Measurements from ENCODE around the gene ATG16L1. TPM values are rescaled to one million over a fixed set of nuclear protein-coding genes. Genes with fewer than 3 reads are reported as not detected.

Gene ATG16L1
- total and polyA plus RNA-seq, 9 of the 15 experiments (the other 6 are each of a cell fraction or from before 2014, with no cell fraction given), result 6.4 to 21.3 (median 17.2) TPM

DNA sequence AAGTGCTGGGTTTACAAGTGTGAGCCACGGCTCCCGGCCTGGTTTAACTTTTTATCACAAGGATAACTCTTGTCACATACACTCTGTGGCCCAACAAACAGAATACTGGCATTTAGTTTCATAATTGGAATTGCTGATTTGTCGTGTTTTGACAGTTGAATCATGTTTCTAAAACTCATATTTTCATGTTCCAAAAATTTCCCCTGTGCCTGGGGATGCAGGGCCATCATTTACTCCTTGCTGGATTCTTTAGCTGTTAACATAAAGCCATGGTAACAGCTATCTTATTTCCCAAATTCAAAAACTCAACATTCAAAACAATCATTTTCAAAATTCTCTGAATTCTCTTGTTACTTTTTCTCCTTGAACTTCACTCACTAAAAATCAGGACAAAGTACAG is 16.5 kb upstream of the ATG16L1 start:
- DNase-seq (ENCODE audit: extremely low read depth in 1 of 4, low spot score in 3 of 4) (no peak), ATAC-seq (no peak), FAIRE-seq (no peak)
- H3K9ac ChIP-seq (ENCODE audit: insufficient read depth in 1 of 2, low read depth in 2 of 2, low read length in 2 of 2), result no peak overlapping the region
- no peaks in the 10 kb centered on the region for H3K9me1 ChIP-seq (ENCODE audit: control insufficient read depth, insufficient read depth, low read length)
- H3K9me3 ChIP-seq (replicated peaks; ENCODE audit: control insufficient read depth, insufficient read depth, low read depth, low read length), result no peaks in the 10 kb centered on the region
- intact Hi-C loops (cut with micrococcal nuclease), result no loop called here
- no peak overlapping the region for H3K4me3 ChIP-seq
- no peaks in the 10 kb centered on the region for H3K36me3 ChIP-seq (ENCODE audit: control insufficient read depth, insufficient read depth, low read length)
- peaks cover 18 to 25% of the 10 kb centered on the region in 2 experiments; a peak in 4 of 5 replicates for H3K4me1 ChIP-seq (replicated peaks in 1 of 2; ENCODE audit: control insufficient read depth in 2 of 2, insufficient read depth in 2 of 2, low read length in 2 of 2)
- H3K4me2 ChIP-seq (ENCODE audit: insufficient read depth, low read length), result no peak overlapping the region
- H4K20me1 ChIP-seq (replicated peaks; ENCODE audit: control insufficient read depth, insufficient read depth, low read length), result no peaks in the 10 kb centered on the region
- in situ Hi-C loops (cut with MboI), result no loop called here
- POLR2A ChIA-PET, result interaction anchor here (2.6 kb wide), 1 partner anchor 11 kb away, joined by 11 read pairs; no protein-coding TSS in a partner anchor
- 61% methylated on average over 3 of the region's 3 CpGs for WGBS (ENCODE audit: insufficient coverage, low coverage, missing lambda C conversion rate)
- TF ChIP-seq ZNF764 (CRISPR knock-in tag; IDR thresholded peaks at IDR 0.05; ENCODE audit: low read depth) (no peak), KDM4B (IDR thresholded peaks at IDR 0.05; ENCODE audit: borderline replicate concordance in 2 of 2, low read depth in 1 of 2) (no peak)
- TF ChIP-seq, protein P1, sequence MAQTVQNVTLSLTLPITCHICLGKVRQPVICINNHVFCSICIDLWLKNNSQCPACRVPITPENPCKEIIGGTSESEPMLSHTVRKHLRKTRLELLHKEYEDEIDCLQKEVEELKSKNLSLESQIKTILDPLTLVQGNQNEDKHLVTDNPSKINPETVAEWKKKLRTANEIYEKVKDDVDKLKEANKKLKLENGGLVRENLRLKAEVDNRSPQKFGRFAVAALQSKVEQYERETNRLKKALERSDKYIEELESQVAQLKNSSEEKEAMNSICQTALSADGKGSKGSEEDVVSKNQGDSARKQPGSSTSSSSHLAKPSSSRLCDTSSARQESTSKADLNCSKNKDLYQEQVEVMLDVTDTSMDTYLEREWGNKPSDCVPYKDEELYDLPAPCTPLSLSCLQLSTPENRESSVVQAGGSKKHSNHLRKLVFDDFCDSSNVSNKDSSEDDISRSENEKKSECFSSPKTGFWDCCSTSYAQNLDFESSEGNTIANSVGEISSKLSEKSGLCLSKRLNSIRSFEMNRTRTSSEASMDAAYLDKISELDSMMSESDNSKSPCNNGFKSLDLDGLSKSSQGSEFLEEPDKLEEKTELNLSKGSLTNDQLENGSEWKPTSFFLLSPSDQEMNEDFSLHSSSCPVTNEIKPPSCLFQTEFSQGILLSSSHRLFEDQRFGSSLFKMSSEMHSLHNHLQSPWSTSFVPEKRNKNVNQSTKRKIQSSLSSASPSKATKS (CRISPR knock-in tag; IDR thresholded peaks at IDR 0.05), result no peak
- H3K27me3 ChIP-seq (ENCODE audit: control insufficient read depth in 2 of 2, insufficient read depth in 2 of 2, low read length in 2 of 2), result no peaks in the 10 kb centered on the region
- no TSS peak for BruUV-seq (replicated peaks)
- H2AFZ ChIP-seq (ENCODE audit: low read depth, low read length), result no peak overlapping the region
- H3K79me2 ChIP-seq (ENCODE audit: control insufficient read depth, insufficient read depth, low read length), result no peaks in the 10 kb centered on the region
- CTCF ChIA-PET (ENCODE audit: low intra/inter-chr PET ratio), result interaction anchor here (0.6 kb wide), 1 partner anchor 25 kb away, joined by 3 read pairs; no protein-coding TSS in a partner anchor
- no peak overlapping the region for H3K27ac ChIP-seq (ENCODE audit: extremely low read depth, low read depth, low read length)

Data from K562 (cell line).